Spleen (tissue), 7 donors: ENCODE results near the gene ELOA.

Experiments
- CTCF ChIP-seq, 11 experiments: fragments of 200-600 bp in 7 of 11; fragments of 450-650 bp in 4 of 11; sonication (generic) in 4 of 11; IDR thresholded peaks in 8 of 11; conservative IDR thresholded peaks in 3 of 11; 1 replicate in 7 of 11; 2 replicates in 4 of 11; pipeline versions ENCODE4 v1.4.0 to v1.8.0; 2016 to 2021; ENCODE audit warnings: antibody characterized with exemption in 11 of 11, inconsistent platforms in 4 of 11, mild to moderate bottlenecking in 1 of 11
- POLR2A ChIP-seq, 3 donors: fragments of 450-650 bp; IDR thresholded peaks; one replicate each; pipeline ENCODE4 v1.5.1; 2017; ENCODE audit warnings: antibody characterized with exemption in 3 of 3, mild to moderate bottlenecking in 1 of 3
- POLR2AphosphoS5 ChIP-seq, 3 donors: sonication (generic); formaldehyde crosslinking; IDR thresholded peaks; one replicate each; pipeline ENCODE4 v1.5.1; 2017; ENCODE audit warnings: antibody characterized with exemption in 3 of 3
- donor health status: DM: no; HTN: no; CAD: no; lungs with moderate emphysema.
- donor health status: DM: no; HTN: no; CAD: no.
- donor health status: DM: no; HTN: no; CAD: no.

- TF ChIP-seq POLR2A (IDR thresholded peaks at IDR 0.05) (no peak), CTCF (IDR thresholded peaks at IDR 0.05 in 8 of 11, conservative IDR thresholded peaks at IDR 0.05 in 3 of 11) (no peak), POLR2AphosphoS5 (IDR thresholded peaks at IDR 0.05) (no peak)
Measured at GRCh38 chr1:23742670-23743286, 493 bp upstream of the ELOA start.
